Measurements from ENCODE around the gene ZNF768.
"Not testable (repeated sequence)": the region's sequence is repeated elsewhere in the genome, so short reads cannot be mapped to it uniquely, and the experiment has no call there.

The ZNF768 gene

DNA sequence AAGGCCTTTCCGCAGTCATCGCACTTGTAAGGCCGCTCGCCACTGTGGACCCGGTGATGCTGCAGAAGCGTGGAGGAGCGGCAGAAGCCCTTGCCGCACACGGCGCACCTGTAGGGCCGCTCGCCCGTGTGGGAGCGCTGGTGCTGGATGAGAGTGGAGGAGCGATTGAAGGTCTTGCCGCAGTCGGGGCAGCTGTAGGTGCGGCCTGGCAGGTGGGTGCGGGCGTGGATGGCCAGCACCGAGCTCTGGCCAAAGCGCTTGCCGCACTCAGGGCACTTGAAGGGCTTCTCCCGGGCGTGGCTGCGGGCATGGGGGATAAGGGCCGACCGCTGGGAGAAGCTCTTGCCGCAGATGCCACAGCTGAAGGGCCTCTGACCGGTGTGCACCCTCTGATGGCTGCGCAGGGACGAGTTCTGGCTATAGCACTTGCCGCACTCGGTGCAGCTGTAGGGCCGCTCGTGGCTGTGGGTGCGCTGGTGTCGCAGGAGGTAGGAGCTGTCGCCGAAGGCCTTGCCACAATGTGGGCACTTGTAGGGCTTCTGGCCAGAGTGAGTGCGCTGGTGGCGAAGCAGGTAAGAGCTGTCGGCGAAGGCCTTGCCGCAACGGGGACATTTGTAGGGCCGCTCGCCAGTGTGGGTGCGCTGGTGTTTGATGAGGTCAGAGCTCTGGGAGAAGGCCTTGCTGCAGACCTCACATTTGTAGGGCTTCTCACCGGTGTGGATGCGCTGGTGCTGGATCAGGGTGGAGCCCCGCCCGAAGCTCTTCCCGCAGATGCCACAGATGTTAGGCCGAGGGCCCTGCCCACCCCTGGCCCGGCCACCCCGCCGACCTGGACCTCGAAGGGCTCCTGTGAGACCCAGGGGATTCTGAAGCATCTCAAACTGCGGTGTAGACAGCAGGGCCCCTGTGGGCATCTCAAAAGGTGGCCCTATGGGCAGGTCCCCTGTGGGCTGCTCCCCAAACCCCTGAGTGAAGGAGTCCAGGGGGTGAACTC is 1.5 kb downstream of the ZNF768 start:
- DNase-seq = no peak
- Mint-ChIP-seq H3K9me3 (no peaks in the 10 kb centered on the region), H3K27ac (no peak overlapping the region), H3K4me1 (peaks cover 31% of the 10 kb centered on the region), H3K4me3 (peak overlapping the region; percentile 40), H3K36me3 (ENCODE audit: low read depth) (peaks cover 5% of the 10 kb centered on the region), H3K27me3 (ENCODE audit: low read depth, poor library complexity) (peaks cover 3% of the 10 kb centered on the region)
- TF ChIP-seq, protein P1, sequence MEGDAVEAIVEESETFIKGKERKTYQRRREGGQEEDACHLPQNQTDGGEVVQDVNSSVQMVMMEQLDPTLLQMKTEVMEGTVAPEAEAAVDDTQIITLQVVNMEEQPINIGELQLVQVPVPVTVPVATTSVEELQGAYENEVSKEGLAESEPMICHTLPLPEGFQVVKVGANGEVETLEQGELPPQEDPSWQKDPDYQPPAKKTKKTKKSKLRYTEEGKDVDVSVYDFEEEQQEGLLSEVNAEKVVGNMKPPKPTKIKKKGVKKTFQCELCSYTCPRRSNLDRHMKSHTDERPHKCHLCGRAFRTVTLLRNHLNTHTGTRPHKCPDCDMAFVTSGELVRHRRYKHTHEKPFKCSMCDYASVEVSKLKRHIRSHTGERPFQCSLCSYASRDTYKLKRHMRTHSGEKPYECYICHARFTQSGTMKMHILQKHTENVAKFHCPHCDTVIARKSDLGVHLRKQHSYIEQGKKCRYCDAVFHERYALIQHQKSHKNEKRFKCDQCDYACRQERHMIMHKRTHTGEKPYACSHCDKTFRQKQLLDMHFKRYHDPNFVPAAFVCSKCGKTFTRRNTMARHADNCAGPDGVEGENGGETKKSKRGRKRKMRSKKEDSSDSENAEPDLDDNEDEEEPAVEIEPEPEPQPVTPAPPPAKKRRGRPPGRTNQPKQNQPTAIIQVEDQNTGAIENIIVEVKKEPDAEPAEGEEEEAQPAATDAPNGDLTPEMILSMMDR (IDR thresholded peaks at IDR 0.05) = no peak

DNA sequence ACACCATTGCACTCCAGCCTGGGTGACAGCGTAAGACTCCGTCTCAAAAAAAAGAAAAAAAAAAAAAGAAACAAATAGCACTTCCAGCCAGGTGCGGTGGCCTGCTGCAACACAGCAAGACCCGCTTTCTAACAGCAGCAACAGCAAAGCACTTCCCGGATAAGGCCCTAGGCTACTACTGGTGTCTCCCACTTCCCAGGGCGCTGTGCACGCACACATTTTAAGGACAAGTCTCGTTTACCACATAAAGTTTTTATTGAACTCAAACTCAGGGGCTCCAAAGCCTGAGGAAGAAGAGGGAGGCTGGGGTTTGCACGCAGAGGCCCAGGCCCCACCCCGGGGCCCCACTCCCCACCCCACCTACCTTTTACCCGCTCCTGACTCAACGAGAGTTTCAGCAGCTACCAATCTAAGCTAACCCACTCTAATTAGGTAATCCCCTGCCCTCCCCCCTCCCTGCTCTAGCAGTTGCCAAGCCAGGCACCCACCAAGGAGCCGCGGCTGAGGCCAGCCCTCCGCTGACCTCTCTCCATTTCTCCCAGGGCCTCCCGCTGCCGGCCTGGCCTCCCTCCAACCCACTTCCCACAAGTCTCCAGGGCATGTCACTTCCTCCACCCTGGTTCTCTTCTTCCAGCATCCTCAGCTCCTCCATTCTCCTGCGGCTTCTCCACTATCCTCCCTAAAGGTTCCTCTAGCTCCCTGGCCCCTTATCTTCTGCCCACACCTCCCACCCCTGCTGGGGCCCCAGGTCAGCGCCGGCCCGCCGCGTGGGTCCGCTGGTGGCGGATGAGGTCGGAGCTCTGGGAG is 2.4 kb downstream of the ZNF768 start:
- peaks cover 31% of the 10 kb centered on the region for H3K4me1 Mint-ChIP-seq
- peaks cover 8% of the 10 kb centered on the region for H3K27me3 Mint-ChIP-seq (ENCODE audit: low read depth, poor library complexity)
- TF ChIP-seq, protein P1 (IDR thresholded peaks at IDR 0.05) = no peak
- H3K36me3 Mint-ChIP-seq (ENCODE audit: low read depth) = peaks cover 5% of the 10 kb centered on the region
- H3K4me3 Mint-ChIP-seq = no peak overlapping the region
- H3K27ac Mint-ChIP-seq = no peak overlapping the region
- no peak for DNase-seq
- no peaks in the 10 kb centered on the region for H3K9me3 Mint-ChIP-seq

DNA sequence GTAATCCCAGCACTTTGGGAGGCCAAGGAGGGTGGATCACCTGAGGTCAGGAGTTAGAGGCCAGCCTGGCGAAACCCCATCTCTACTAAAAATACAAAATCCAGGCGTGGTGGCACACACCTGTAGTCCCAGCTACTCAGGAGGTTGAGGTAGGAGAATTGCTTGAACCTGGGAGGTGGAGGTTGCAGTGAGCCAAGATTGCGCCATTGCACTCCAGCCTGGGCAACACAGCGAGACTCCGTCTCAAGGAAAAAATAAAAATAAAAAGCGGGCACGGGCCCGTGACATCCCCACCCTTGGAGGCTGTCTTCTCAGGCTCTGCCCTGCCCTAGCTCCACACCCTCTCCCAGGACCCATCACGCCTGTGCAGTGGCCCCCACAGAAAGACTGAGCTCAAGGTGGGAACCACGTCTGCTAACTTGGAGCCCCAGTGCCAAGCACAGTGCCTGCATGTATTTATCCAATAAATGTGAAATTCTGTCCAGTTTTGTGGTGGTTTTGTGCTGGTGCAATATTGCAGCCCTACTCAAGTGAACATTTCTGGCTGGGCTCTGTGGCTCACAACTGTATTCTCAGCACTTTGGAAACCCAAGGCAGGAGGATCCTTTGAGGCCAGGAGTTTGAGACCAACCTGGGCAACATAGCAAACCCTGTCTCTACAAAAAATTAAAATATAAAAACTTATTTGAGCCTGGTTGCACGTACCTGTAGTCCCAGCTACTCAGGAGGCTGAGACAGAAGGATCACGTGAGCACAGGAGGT is 3.5 kb downstream of the ZNF768 start:
- not testable (repeated sequence) for H3K27me3 Mint-ChIP-seq (ENCODE audit: low read depth, poor library complexity); H3K27ac Mint-ChIP-seq; H3K4me3 Mint-ChIP-seq

DNA sequence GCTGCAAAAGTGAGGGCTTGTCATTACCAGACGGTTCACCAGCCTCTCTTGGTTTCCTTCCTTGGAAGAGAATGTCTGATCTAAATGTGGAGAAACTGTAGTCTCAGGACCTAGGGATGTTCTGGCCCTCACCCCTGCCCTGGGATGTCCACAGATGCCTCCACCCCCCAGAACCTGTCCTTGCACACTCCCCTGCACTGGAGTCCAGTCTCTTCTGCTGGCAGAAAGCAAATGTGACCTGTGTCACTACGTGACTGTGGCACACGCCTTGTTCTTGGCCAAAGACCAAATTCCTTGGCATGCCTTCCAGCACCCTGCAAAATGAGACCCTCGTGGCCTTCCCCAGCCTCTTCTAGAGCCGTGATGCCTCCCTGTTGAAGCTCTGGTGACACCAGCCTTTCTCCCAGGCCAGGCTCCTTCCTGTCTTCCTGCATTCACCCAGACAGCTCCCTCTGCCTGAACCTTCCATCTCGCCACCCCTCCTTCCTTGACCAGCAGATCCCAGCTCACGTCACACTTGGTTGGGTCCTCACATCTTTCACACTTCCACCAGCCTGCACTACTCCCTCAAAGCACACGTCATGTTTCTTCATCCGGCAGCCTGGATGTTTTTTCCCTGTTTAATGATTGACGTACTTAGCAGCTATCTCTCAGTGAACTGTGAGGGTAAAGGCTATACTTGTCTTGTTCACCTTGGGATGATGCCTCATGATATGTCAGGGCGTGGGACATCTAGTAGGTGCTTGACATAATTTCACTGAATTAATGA is 4.3 kb downstream of the ZNF768 start:
- peak overlapping the region; percentile 3 for H3K27ac Mint-ChIP-seq
- H3K4me3 Mint-ChIP-seq = no peak overlapping the region
- H3K4me1 Mint-ChIP-seq = peaks cover 15% of the 10 kb centered on the region
- no peaks in the 10 kb centered on the region for H3K9me3 Mint-ChIP-seq
- H3K36me3 Mint-ChIP-seq (ENCODE audit: low read depth) = peaks cover 5% of the 10 kb centered on the region
- DNase-seq = no peak
- TF ChIP-seq, protein P1 (IDR thresholded peaks at IDR 0.05) = no peak
- peaks cover 13% of the 10 kb centered on the region for H3K27me3 Mint-ChIP-seq (ENCODE audit: low read depth, poor library complexity)

More for the DNA sequence above, 3.5 kb downstream of the ZNF768 start:
- peaks cover 22% of the 10 kb centered on the region for H3K4me1 Mint-ChIP-seq
- not testable (repeated sequence) for H3K36me3 Mint-ChIP-seq (ENCODE audit: low read depth); H3K9me3 Mint-ChIP-seq; DNase-seq

DNA sequence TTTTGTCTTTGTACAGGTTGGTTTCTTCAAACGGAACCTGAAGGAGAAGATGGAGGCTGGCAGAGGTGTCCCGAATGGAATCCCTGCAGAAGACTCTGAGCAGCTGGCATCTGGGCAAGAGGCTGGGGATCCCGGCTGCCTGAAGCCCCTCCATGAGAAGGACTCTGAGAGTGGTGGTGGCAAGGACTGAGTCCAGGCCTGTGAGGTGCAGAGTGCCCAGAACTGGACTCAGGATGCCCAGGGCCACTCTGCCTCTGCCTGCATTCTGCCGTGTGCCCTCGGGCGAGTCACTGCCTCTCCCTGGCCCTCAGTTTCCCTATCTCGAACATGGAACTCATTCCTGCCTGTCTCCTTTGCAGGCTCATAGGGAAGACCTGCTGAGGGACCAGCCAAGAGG is 4.9 kb downstream of the ZNF768 start:
- Mint-ChIP-seq H3K9me3 (no peaks in the 10 kb centered on the region), H3K36me3 (ENCODE audit: low read depth) (peaks cover 5% of the 10 kb centered on the region), H3K27me3 (ENCODE audit: low read depth, poor library complexity) (peaks cover 17% of the 10 kb centered on the region), H3K4me3 (no peak overlapping the region), H3K4me1 (peaks cover 15% of the 10 kb centered on the region), H3K27ac (no peak overlapping the region)
- no peak for DNase-seq
- TF ChIP-seq, protein P1 (IDR thresholded peaks at IDR 0.05) = no peak

All from nephron progenitor cell (in vitro differentiated cells).